ENCODE data around the gene SETD1A. TPM values are rescaled to one million over a fixed set of nuclear protein-coding genes. Genes with fewer than 3 reads are reported as not detected.
A peak's percentile ranks its signal among the peaks of the same experiment; 100 is the strongest.

Gene SETD1A
- total and polyA plus RNA-seq, 2 of the 4 experiments (the other 2 are of a cell fraction), result 0.54 to 5.8 TPM

DNA sequence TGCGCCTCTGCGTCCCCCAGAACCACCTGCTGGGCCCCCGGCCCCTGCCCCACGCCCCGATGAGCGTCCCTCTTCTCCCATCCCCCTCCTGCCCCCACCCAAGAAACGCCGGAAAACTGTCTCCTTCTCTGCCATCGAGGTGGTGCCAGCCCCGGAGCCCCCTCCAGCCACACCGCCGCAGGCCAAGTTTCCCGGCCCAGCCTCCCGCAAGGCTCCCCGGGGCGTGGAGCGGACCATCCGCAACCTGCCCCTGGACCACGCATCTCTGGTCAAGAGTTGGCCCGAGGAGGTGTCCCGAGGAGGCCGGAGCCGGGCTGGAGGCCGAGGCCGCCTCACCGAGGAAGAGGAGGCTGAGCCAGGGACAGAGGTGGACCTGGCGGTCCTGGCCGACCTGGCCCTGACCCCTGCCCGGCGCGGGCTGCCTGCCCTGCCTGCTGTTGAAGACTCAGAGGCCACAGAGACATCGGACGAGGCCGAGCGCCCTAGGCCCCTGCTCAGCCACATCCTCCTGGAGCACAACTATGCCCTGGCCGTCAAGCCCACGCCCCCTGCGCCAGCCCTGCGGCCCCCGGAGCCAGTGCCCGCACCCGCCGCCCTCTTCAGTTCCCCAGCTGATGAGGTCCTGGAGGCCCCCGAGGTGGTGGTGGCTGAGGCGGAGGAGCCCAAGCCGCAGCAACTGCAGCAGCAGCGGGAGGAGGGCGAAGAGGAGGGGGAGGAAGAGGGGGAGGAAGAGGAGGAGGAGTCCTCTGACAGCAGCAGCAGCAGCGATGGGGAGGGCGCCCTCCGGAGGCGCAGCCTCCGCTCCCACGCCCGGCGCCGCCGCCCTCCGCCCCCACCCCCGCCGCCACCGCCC lies 21.8 kb downstream of the SETD1A start:
- no peak overlapping the region for H2BK5ac ChIP-seq (ENCODE audit: low read depth, low read length, poor library complexity, severe bottlenecking)
- no peaks in the 10 kb centered on the region; the same call in 1 of the 2 replicates for H4K20me1 ChIP-seq (ENCODE audit: insufficient read depth, low read length)
- no peak overlapping the region for H3K4me2 ChIP-seq (ENCODE audit: low read depth, low read length)
- H3K27me3 ChIP-seq (ENCODE audit: control insufficient read depth, insufficient read depth, low read length), result no peaks in the 10 kb centered on the region
- no peak overlapping the region for H3K4me3 ChIP-seq (ENCODE audit: insufficient read depth, low read depth, low read length)
- no peak for ATAC-seq (ENCODE audit: low read depth)
- WGBS, 2 experiments (ENCODE audit: extremely low coverage in 2 of 2, insufficient read length in 1 of 2), result 95% methylated on average over 43 of the region's 62 CpGs; no CpG with 5 or more reads in 1 of the 2 experiments
- no peaks in the 10 kb centered on the region for H3K9me3 ChIP-seq (ENCODE audit: control insufficient read depth, insufficient read depth, low read length)
- H3K23ac ChIP-seq (ENCODE audit: low read depth, low read length), result no peak overlapping the region
- H3K56ac ChIP-seq (ENCODE audit: extremely low read depth, insufficient read depth, low read length), result no peak overlapping the region
- peak overlapping the region; percentile 42 for H2AK9ac ChIP-seq (replicated peaks; ENCODE audit: low read depth, low read length, poor library complexity)
- no peak overlapping the region for H3K14ac ChIP-seq (replicated peaks; ENCODE audit: low read depth, low read length)
- intact Hi-C loops (cut with micrococcal nuclease), result no loop called here
- H2AFZ ChIP-seq (replicated peaks; ENCODE audit: low read length, poor library complexity), result no peak overlapping the region
- H3K36me3 ChIP-seq (ENCODE audit: control insufficient read depth, insufficient read depth, low read length), result peaks cover 66% of the 10 kb centered on the region
- in situ Hi-C loops (cut with MboI; ENCODE audit: low sequenced_read_pairs), result loop anchor here (10.0 to 25.0 kb wide), 3 partner anchors 105 to 885 kb away; partner anchors contain the start of gene PRSS53
- no peak overlapping the region for H4K8ac ChIP-seq (ENCODE audit: low read depth in 2 of 2, low read length in 2 of 2)
- dilution Hi-C loops (cut with HindIII; ENCODE audit: low sequenced_read_pairs, unreplicated experiment), result no loop called here
- H3K27ac ChIP-seq (ENCODE audit: insufficient read depth, low read length), result no peak overlapping the region
- no peak overlapping the region for H2BK15ac ChIP-seq (ENCODE audit: low read depth, low read length)
- H3K9ac ChIP-seq (ENCODE audit: low read depth, low read length), result no peak overlapping the region
- CTCF ChIA-PET, result no interaction called here
- DNase-seq, result no peak
- H3K18ac ChIP-seq (ENCODE audit: low read depth, low read length), result no peak overlapping the region
- H4K91ac ChIP-seq (ENCODE audit: insufficient read depth, low read depth, low read length), result no peak overlapping the region
- H2BK20ac ChIP-seq (ENCODE audit: low read depth, low read length), result no peak overlapping the region
- H3K9me1 ChIP-seq (ENCODE audit: insufficient read depth, low read length), result no peaks in the 10 kb centered on the region
- H3K4ac ChIP-seq (ENCODE audit: low read depth, low read length), result no peak overlapping the region
- no TSS peak for BruUV-seq (replicated peaks)
- POLR2A ChIA-PET (ENCODE audit: unreplicated experiment), result no interaction called here
- no peak overlapping the region for H4K5ac ChIP-seq (ENCODE audit: low read depth, low read length)
- peaks cover 8 to 12% of the 10 kb centered on the region in 2 experiments; a peak in 3 of 4 replicates for H3K79me1 ChIP-seq (ENCODE audit: low read depth in 1 of 2, low read length in 2 of 2)
- H3K4me1 ChIP-seq (ENCODE audit: control insufficient read depth, insufficient read depth, low read length), result no peaks in the 10 kb centered on the region
- H2BK120ac ChIP-seq (ENCODE audit: low read depth, low read length), result no peak overlapping the region
- H2AK5ac ChIP-seq (ENCODE audit: low read depth, low read length), result no peak overlapping the region
- TF ChIP-seq CEBPB (IDR thresholded peaks at IDR 0.05; ENCODE audit: low read depth, low read length) (no peak), POLR2A (IDR thresholded peaks at IDR 0.05; ENCODE audit: low read depth, low read length) (no peak), MXI1 (IDR thresholded peaks at IDR 0.05; ENCODE audit: borderline replicate concordance, low read depth, low read length) (no peak), RFX5 (IDR thresholded peaks at IDR 0.05; ENCODE audit: low read depth, low read length) (no peak), FOS (IDR thresholded peaks at IDR 0.05; ENCODE audit: low read depth, low read length) (no peak), USF2 (IDR thresholded peaks at IDR 0.05; ENCODE audit: low read depth, low read length) (no peak), BHLHE40 (IDR thresholded peaks at IDR 0.05; ENCODE audit: low read depth, low read length) (no peak), NFE2L2 (IDR thresholded peaks at IDR 0.05; ENCODE audit: low read depth, low read length) (no peak), MAFK (IDR thresholded peaks at IDR 0.05; ENCODE audit: low read depth, low read length) (no peak), MAZ (IDR thresholded peaks at IDR 0.05; ENCODE audit: borderline replicate concordance, low read depth, low read length) (no peak), RAD21 (IDR thresholded peaks at IDR 0.05; ENCODE audit: low read length) (no peak), RCOR1 (IDR thresholded peaks at IDR 0.05; ENCODE audit: insufficient replicate concordance, low read length) (no peak), SMC3 (IDR thresholded peaks at IDR 0.05; ENCODE audit: low read depth, low read length) (no peak)
- TF ChIP-seq, protein P1, sequence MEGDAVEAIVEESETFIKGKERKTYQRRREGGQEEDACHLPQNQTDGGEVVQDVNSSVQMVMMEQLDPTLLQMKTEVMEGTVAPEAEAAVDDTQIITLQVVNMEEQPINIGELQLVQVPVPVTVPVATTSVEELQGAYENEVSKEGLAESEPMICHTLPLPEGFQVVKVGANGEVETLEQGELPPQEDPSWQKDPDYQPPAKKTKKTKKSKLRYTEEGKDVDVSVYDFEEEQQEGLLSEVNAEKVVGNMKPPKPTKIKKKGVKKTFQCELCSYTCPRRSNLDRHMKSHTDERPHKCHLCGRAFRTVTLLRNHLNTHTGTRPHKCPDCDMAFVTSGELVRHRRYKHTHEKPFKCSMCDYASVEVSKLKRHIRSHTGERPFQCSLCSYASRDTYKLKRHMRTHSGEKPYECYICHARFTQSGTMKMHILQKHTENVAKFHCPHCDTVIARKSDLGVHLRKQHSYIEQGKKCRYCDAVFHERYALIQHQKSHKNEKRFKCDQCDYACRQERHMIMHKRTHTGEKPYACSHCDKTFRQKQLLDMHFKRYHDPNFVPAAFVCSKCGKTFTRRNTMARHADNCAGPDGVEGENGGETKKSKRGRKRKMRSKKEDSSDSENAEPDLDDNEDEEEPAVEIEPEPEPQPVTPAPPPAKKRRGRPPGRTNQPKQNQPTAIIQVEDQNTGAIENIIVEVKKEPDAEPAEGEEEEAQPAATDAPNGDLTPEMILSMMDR (conservative IDR thresholded peaks at IDR 0.05; ENCODE audit: low read depth, low read length), result no peak
- TF ChIP-seq, protein P2, sequence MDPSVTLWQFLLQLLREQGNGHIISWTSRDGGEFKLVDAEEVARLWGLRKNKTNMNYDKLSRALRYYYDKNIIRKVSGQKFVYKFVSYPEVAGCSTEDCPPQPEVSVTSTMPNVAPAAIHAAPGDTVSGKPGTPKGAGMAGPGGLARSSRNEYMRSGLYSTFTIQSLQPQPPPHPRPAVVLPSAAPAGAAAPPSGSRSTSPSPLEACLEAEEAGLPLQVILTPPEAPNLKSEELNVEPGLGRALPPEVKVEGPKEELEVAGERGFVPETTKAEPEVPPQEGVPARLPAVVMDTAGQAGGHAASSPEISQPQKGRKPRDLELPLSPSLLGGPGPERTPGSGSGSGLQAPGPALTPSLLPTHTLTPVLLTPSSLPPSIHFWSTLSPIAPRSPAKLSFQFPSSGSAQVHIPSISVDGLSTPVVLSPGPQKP (IDR thresholded peaks at IDR 0.05; ENCODE audit: borderline replicate concordance, low read depth, low read length), result no peak

Measured in IMR-90 (cell line).